ENCODE results near the gene TOX2.

The TOX2 gene

GRCh38 chr20:44057698-44058675 lies 143.3 kb downstream of the TOX2 start:
- TF ChIP-seq GATA2 (IDR thresholded peaks at IDR 0.05; ENCODE audit: low read depth, low read length) (no peak), GATA3 (IDR thresholded peaks at IDR 0.05; ENCODE audit: low read depth, low read length) (no peak)

- TF ChIP-seq GATA2 (IDR thresholded peaks at IDR 0.05; ENCODE audit: low read depth, low read length) (no peak), GATA3 (IDR thresholded peaks at IDR 0.05; ENCODE audit: low read depth, low read length) (no peak)
These were observed 150.1 kb downstream of the TOX2 start for GRCh38 chr20:44064501-44065400.

DNA sequence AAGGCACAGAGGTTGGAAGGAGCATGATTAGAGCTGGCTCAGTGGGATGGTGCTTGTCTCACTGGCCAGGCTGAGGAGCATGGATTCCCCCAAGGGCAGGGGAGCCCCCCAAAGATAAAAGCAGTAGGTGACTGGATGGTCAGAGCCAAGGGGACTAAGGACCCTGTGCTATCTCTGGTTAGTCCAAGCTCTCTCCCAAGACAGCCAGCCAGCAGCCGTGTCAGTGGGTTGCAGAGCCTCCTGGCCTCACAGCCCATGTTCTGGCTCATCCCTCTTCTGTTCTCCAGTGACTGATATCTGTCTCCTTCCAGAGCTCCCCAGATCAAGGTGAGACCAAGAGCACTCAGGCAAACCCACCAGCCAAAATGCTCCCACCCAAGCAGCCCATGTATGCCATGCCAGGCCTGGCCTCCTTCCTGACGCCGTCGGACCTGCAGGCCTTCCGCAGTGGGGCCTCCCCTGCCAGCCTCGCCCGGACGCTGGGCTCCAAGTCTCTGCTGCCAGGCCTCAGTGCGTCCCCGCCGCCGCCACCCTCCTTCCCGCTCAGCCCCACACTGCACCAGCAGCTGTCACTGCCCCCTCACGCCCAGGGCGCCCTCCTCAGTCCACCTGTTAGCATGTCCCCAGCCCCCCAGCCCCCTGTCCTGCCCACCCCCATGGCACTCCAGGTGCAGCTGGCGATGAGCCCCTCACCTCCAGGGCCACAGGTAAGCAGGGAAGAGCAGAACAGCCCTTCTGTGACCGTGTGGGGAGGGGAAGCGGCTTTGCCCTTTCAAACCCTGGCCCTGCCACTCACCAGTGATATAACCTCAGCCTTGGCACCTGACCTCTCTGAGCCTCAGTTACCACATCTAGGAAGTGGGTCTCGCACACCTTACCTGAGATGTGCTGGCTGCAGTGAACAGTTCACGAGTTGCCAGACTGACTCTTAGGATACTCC lies 151.0 kb downstream of the TOX2 start:
- no peak for TF ChIP-seq GATA3 (IDR thresholded peaks at IDR 0.05; ENCODE audit: low read depth, low read length)
- no peak for TF ChIP-seq GATA2 (IDR thresholded peaks at IDR 0.05; ENCODE audit: low read depth, low read length)

GRCh38 chr20:44066645-44067606 lies 152.3 kb downstream of the TOX2 start:
- TF ChIP-seq GATA2 (IDR thresholded peaks at IDR 0.05; ENCODE audit: low read depth, low read length): no peak
- TF ChIP-seq GATA3 (IDR thresholded peaks at IDR 0.05; ENCODE audit: low read depth, low read length): no peak

DNA sequence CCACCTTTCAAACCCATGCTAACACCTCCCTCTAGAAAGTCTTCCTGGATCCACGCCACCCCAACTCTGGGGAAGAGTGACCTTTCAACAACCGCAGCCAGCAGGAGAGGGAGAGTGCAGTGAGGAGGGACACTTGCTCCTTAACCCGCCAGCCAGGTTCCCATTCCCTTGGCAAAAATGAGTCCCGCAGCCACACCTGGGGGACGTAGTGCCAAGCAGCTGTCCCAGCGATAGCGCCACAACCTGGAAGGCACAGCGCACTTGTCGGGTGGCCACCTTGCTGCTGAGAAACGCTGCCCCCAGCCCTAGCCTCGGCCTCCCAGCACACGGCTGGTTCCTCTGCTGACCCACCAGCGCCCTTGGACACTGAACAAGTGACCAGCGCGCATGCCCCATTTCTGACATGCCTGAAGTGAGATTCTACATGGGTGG lies 153.0 kb downstream of the TOX2 start:
- no peak for TF ChIP-seq GATA3 (IDR thresholded peaks at IDR 0.05; ENCODE audit: low read depth, low read length)
- TF ChIP-seq GATA2 (IDR thresholded peaks at IDR 0.05; ENCODE audit: low read depth, low read length): no peak

DNA sequence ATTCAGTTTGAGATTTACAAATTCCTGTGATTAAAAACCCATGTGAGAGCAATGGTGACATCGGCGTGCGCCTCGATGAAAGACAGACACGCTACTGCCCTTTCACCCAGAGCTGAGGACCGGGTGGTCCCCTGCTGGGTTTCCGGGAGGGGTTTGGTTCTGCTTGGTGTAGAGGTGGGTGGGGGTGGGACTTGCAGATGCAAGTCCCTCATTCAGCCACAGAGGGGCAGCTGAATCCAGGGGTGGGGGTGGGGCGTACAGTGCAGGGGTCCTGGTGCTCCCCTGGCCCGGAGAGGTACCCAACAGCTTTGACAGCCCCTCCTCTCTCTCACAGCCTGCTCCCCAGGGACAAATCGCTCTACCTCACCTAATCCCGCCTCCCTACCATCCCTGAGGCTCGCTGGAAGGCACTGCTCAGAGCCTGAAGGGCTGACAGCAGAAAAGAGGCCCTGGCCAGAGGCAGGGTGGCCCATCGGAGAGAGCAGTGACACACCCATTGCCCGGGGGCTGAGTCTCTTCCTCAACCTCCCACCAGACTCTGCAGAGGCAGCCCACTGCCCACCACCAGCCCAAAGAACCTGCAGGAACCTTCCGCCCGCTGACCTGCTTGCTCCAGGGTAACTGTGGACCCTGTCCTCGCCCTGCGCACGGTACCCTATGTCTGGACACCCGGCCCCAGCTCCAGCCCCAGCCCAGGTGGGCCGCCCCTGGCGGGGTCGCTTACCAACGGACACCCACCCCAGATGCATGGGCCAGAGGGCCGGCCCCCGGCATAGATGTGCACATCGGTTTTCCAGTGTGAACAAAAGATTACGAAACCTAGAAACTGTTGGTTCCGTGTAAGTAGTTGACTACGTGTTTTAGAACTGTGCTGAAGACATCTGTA lies 153.9 kb downstream of the TOX2 start:
- TF ChIP-seq GATA2 (IDR thresholded peaks at IDR 0.05; ENCODE audit: low read depth, low read length) (no peak), GATA3 (IDR thresholded peaks at IDR 0.05; ENCODE audit: low read depth, low read length) (no peak)

DNA sequence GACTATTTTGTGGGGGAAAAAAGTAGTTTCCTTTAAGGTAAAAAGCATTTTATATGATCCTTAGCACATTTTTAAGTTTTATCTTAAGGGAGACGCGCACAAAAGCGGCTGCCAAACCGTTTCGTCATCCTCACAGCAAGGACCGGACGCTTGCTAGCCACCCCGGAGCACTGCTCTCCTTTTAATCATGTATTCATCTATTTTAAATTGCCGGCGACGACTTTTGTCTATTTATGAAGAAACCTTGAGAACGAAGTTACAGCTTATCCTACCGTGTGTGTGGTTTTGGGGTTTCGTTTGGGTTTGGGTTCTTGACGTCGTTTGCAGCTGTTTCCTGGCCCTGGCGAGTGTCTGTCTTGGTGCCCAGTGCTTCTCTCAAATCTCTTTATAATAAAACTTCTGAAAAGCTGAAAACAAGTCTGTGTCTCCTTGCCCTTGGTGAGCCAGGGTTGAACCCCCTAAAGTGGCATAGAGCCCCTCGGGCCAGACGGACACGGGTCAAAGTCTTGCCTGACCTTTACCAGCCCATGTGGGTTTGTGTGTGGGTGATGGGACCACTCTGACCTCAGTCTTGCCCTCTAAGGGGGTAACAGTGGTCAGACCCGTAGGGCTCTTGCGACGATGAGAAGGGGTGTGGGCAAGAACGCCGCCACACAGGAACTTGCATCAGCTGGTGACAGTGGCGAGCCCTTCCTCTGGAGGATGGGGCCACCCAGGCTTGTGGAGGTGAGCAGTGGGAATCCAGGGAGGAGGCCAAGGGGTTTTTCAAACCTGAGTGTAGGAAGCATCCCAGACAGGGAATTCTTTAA lies 154.8 kb downstream of the TOX2 start:
- TF ChIP-seq GATA2 (IDR thresholded peaks at IDR 0.05; ENCODE audit: low read depth, low read length) (no peak), GATA3 (IDR thresholded peaks at IDR 0.05; ENCODE audit: low read depth, low read length) (no peak)

- TF ChIP-seq GATA2 (IDR thresholded peaks at IDR 0.05; ENCODE audit: low read depth, low read length) (no peak), GATA3 (IDR thresholded peaks at IDR 0.05; ENCODE audit: low read depth, low read length) (no peak)
These were observed 155.7 kb downstream of the TOX2 start for GRCh38 chr20:44070139-44070900.

- TF ChIP-seq GATA2 (IDR thresholded peaks at IDR 0.05; ENCODE audit: low read depth, low read length) (no peak), GATA3 (IDR thresholded peaks at IDR 0.05; ENCODE audit: low read depth, low read length) (no peak)
These were observed 156.4 kb downstream of the TOX2 start for GRCh38 chr20:44071057-44071456.

GRCh38 chr20:44071526-44072111 lies 157.0 kb downstream of the TOX2 start:
- no peak for TF ChIP-seq GATA2 (IDR thresholded peaks at IDR 0.05; ENCODE audit: low read depth, low read length)
- TF ChIP-seq GATA3 (IDR thresholded peaks at IDR 0.05; ENCODE audit: low read depth, low read length): no peak
